Spleen (tissue), 11 donors: ENCODE data around the gene BAG5. TPM values are rescaled to one million over a fixed set of nuclear protein-coding genes. Genes with fewer than 3 reads are reported as not detected.

Experiments used
- DNase-seq: peaks from one replicate; pipeline ENCODE4 v3.0.0-alpha.2; 2020
- H3K27ac ChIP-seq, 8 donors: fragments of 200-600 bp; sonication (generic) in 7 of 8; 1 replicate in 4 of 8; 2 replicates in 4 of 8; pipeline versions ENCODE4 v1.5.0 to v1.8.0; 2016 to 2021; ENCODE audit warnings: inconsistent platforms in 4 of 8, mild to moderate bottlenecking in 4 of 8, moderate library complexity in 1 of 8
- H3K27me3 ChIP-seq, 7 donors: fragments of 200-600 bp; sonication (generic) in 6 of 7; replicated peaks in 1 of 7; 1 replicate in 4 of 7; 2 replicates in 3 of 7; pipeline versions ENCODE4 v1.5.0 to v1.8.0; 2016 to 2021; ENCODE audit warnings: inconsistent platforms in 3 of 7, mild to moderate bottlenecking in 1 of 7
- H3K36me3 ChIP-seq, 6 donors: fragments of 200-600 bp; sonication (generic) in 5 of 6; 1 replicate in 4 of 6; 2 replicates in 2 of 6; pipeline versions ENCODE4 v1.5.0 to v1.8.0; 2016 to 2021; ENCODE audit warnings: inconsistent platforms in 2 of 6
- H3K4me1 ChIP-seq, 6 donors: fragments of 200-600 bp; sonication (generic) in 5 of 6; 1 replicate in 3 of 6; 2 replicates in 3 of 6; pipeline versions ENCODE4 v1.5.0 to v1.8.0; 2016 to 2021; ENCODE audit warnings: inconsistent platforms in 3 of 6
- H3K4me3 ChIP-seq, 8 donors: fragments of 200-600 bp; sonication (generic) in 7 of 8; 1 replicate in 4 of 8; 2 replicates in 4 of 8; pipeline versions ENCODE4 v1.5.0 to v1.8.0; 2016 to 2021; ENCODE audit warnings: inconsistent platforms in 4 of 8, mild to moderate bottlenecking in 4 of 8, moderate library complexity in 2 of 8
- H3K9me3 ChIP-seq, 8 donors: fragments of 200-600 bp; sonication (generic) in 7 of 8; 1 replicate in 4 of 8; 2 replicates in 4 of 8; pipeline versions ENCODE4 v1.5.0 to v1.8.0; 2016 to 2021; ENCODE audit warnings: inconsistent platforms in 4 of 8
- CTCF ChIP-seq, 11 experiments: fragments of 200-600 bp in 7 of 11; fragments of 450-650 bp in 4 of 11; sonication (generic) in 4 of 11; IDR thresholded peaks in 8 of 11; conservative IDR thresholded peaks in 3 of 11; 1 replicate in 7 of 11; 2 replicates in 4 of 11; pipeline versions ENCODE4 v1.4.0 to v1.8.0; 2016 to 2021; ENCODE audit warnings: antibody characterized with exemption in 11 of 11, inconsistent platforms in 4 of 11, mild to moderate bottlenecking in 1 of 11
- POLR2A ChIP-seq, 3 donors: fragments of 450-650 bp; IDR thresholded peaks; one replicate each; pipeline ENCODE4 v1.5.1; 2017; ENCODE audit warnings: antibody characterized with exemption in 3 of 3, mild to moderate bottlenecking in 1 of 3
- POLR2AphosphoS5 ChIP-seq, 3 donors: sonication (generic); formaldehyde crosslinking; IDR thresholded peaks; one replicate each; pipeline ENCODE4 v1.5.1; 2017; ENCODE audit warnings: antibody characterized with exemption in 3 of 3
- WGBS, 5 donors: extraction: QIAGEN DNeasy Blood & Tissue Kit in 3 of 5; methylation state at CpG; one replicate each; pipeline versions ENCODE4 v1.1.5 to v1.1.7; 2013 to 2018; 5-methylcytosine and 5-hydroxymethylcytosine counted together
- intact Hi-C: fragments of 100-400 bp; cut with DNase I; formaldehyde crosslinking; loops from one replicate; pipeline ENCODE4 v1.15.0; 2023; ENCODE audit warnings: low total_unique reads
- polyA plus RNA-seq, 3 donors: library from polyadenylated mRNA; stranded (reverse); fragments of 200-250 nt; gene quantifications; one replicate each; pipeline ENCODE4 v1.2.1, GENCODE V29; 2013
- total RNA-seq, 7 donors: library from RNA; depleted of rRNA in 3 of 7; stranded (reverse); fragments of >200 nt in 3 of 7; fragmentation: NEBNext Ultra II Directional in 4 of 7; extraction: Animal tissue kit (Norgen Biotek cat#: 25700) in 4 of 7; gene quantifications; one replicate each; pipeline versions ENCODE4 v1.1.0 to v1.2.1, GENCODE V29; 2016 to 2021
- donor health status: healthy with polysubstance abuse.
- donor health status: DM: no; HTN: no; CAD: no; lungs with moderate emphysema.
- donor health status: DM: no; HTN: no; CAD: no.
- donor health status: Bipolar disorder and iron deficiency.
- donor health status: healthy.
- donor health status: DM: no; HTN: no; CAD: no.
- donor health status: DM: yes; HTN: yes; CAD: no.

BAG5 gene
- total and polyA plus RNA-seq, 10 donors = 9.3 to 42.5 (median 29.9) TPM

DNA sequence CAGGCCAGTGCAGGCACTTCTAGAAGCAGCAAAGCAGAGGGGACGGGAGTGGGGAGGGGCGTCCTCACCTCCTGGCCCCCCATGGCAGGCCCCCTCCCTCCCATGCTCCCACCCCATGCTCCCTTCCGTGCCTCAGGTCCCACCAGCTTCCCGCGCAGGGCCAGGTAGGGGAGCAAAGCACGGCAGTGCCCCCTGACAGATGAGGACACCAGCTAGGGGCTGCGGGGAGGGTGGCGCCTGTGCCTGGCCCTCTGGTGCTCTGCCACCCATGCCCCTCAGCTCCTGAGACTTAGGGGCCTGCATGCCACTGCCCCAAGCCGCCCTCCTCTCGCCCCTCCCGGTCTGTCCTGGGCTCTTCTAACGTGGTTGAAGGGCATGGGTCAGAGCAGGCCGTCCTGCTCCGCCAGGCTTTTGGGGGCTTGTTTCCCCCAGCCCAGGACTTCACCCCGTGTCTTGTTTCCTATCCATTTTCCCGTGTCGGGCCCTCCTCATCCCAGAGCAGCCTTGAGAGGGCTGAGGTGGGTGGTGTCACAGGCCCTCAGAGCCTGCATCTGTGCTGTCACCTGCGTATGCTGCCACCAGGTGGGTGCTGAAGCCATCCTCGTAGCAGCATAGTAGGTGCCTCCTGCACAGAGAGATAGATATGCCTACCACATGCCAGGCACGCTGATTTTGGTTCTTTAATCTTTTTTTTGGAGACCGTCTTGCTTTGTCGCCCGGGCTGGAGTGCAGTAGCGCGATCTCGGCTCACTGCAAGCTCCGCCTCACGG lies 23.2 kb downstream of the BAG5 start:
- H3K27me3 ChIP-seq = peaks cover 0 to 63% (median 5%) of the 10 kb centered on the region in 7 donors
- H3K4me3 ChIP-seq = no peak overlapping the region
- 59 to 76% (median 65%) methylated on average over 21 to 28 of the region's 28 CpGs for WGBS, 5 donors
- DNase-seq = no peak
- H3K4me1 ChIP-seq = peaks cover 0 to 36% (median 10%) of the 10 kb centered on the region in 6 donors
- intact Hi-C loops = no loop called here
- no peaks in the 10 kb centered on the region for H3K9me3 ChIP-seq
- no peak for TF ChIP-seq POLR2A (IDR thresholded peaks at IDR 0.05)
- TF ChIP-seq POLR2AphosphoS5 (IDR thresholded peaks at IDR 0.05) = peak in 1 of 3 donors; percentile 15
- no peak overlapping the region for H3K27ac ChIP-seq
- H3K36me3 ChIP-seq = peaks cover 0 to 28% (median 13%) of the 10 kb centered on the region in 6 donors

GRCh38 chr14:103538291-103539055 lies 24.0 kb downstream of the BAG5 start:
- peaks cover 0 to 36% (median 18%) of the 10 kb centered on the region in 6 donors for H3K36me3 ChIP-seq
- no peak overlapping the region for H3K4me3 ChIP-seq
- H3K27me3 ChIP-seq = peaks cover 0 to 56% (median 5%) of the 10 kb centered on the region in 7 donors
- H3K27ac ChIP-seq = no peak overlapping the region
- TF ChIP-seq CTCF (IDR thresholded peaks at IDR 0.05 in 8 of 11, conservative IDR thresholded peaks at IDR 0.05 in 3 of 11) (no peak), POLR2AphosphoS5 (IDR thresholded peaks at IDR 0.05) (peak in 1 of 3 donors; percentile 41), POLR2A (IDR thresholded peaks at IDR 0.05) (no peak)
- no peaks in the 10 kb centered on the region for H3K9me3 ChIP-seq
- peak; percentile 78 for DNase-seq
- WGBS, 5 donors = 47 to 66% (median 56%) methylated on average over 16 to 30 of the region's 30 CpGs
- peaks cover 0 to 28% (median 10%) of the 10 kb centered on the region in 6 donors for H3K4me1 ChIP-seq
- intact Hi-C loops = no loop called here

DNA sequence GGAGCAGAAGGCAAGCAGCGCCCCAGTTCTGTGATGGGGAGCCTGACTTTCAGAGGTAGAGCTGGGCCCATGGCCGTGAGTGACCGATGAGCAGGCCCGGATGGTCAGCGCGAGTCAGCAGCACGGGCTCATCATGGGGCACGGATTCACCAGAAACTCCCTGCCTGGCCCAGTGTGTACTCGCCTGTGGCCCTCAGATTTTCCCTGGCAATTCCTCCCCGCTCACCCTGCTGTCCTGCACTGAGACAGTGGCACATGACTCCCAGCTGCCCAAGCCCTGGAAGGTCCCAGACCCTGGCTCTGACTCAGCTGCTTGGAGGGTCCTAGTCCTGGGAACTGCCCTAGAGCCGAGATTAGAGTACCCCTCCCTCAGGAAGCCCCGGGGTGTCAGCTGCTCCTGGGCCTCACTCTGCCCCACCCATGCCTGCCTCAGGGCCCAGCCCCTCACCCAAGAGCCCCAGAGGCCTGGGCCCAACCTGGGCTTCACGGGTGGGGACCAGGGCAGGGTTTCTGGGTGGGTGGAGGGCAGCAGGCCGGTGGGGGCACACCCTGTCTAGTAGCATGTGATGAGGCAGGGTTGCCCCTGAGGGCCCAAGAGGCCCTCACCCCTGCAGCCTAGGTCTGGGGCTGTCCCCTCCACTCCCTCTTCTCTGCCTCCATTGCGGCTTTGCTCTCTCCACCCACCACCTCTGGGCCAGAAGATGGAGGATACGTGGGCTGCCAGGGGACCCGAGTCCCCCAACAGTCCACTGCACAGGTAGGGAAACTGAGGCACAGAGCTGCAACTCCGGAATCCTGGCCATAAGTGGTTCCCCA lies 25.1 kb downstream of the BAG5 start:
- Histone ChIP-seq H3K27ac (no peak overlapping the region), H3K36me3 (peaks cover 0 to 47% (median 25%) of the 10 kb centered on the region in 6 donors), H3K27me3 (peaks cover 0 to 45% (median 1%) of the 10 kb centered on the region in 7 donors), H3K4me3 (no peak overlapping the region), H3K9me3 (no peaks in the 10 kb centered on the region), H3K4me1 (peaks cover 0 to 24% (median 9%) of the 10 kb centered on the region in 6 donors)
- 74 to 85% (median 76%) methylated on average over 8 to 18 of the region's 18 CpGs for WGBS, 5 donors
- TF ChIP-seq POLR2A (IDR thresholded peaks at IDR 0.05) (no peak), POLR2AphosphoS5 (IDR thresholded peaks at IDR 0.05) (no peak), CTCF (IDR thresholded peaks at IDR 0.05 in 8 of 11, conservative IDR thresholded peaks at IDR 0.05 in 3 of 11) (no peak)
- intact Hi-C loops = no loop called here
- DNase-seq = no peak

- no peak for TF ChIP-seq CTCF (IDR thresholded peaks at IDR 0.05 in 8 of 11, conservative IDR thresholded peaks at IDR 0.05 in 3 of 11)
- no peak for TF ChIP-seq POLR2A (IDR thresholded peaks at IDR 0.05)
- TF ChIP-seq POLR2AphosphoS5 (IDR thresholded peaks at IDR 0.05) = no peak
- H3K27me3 ChIP-seq = peaks cover 0 to 38% (median 0%) of the 10 kb centered on the region in 7 donors
- no peaks in the 10 kb centered on the region for H3K9me3 ChIP-seq
- H3K36me3 ChIP-seq = peaks cover 0 to 54% (median 25%) of the 10 kb centered on the region in 6 donors
- no peak overlapping the region for H3K27ac ChIP-seq
- WGBS, 5 donors = 79 to 89% (median 83%) methylated on average over 5 to 9 of the region's 9 CpGs
- no peak for DNase-seq
- no peak overlapping the region for H3K4me3 ChIP-seq
- intact Hi-C loops = no loop called here
- peaks cover 0 to 31% (median 11%) of the 10 kb centered on the region in 6 donors for H3K4me1 ChIP-seq
Observed at GRCh38 chr14:103536693-103537092, 25.8 kb downstream of the BAG5 start.
